Panc1 (cell line): ENCODE measurements around the gene TTYH2.

Source experiments
- CTCF ChIP-seq: fragments of 450-650 bp; IDR thresholded peaks from 2 replicates; pipeline ENCODE4 v1.5.1; 2017; ENCODE audit warnings: mild to moderate bottlenecking
- POLR2AphosphoS5 ChIP-seq: IDR thresholded peaks from 2 replicates; pipeline ENCODE4 v1.6.1; 2012; ENCODE audit warnings: mild to moderate bottlenecking, low read depth, low read length, moderate library complexity
- REST ChIP-seq, 2 experiments: IDR thresholded peaks; 2 replicates each; pipeline ENCODE4 v1.6.1; 2011 to 2012; ENCODE audit warnings: low read depth in 2 of 2, control low read depth in 1 of 2, low read length in 1 of 2, mild to moderate bottlenecking in 1 of 2, moderate library complexity in 1 of 2; ENCODE audit not compliant: insufficient read depth in 1 of 2
- SIN3A ChIP-seq: IDR thresholded peaks from 2 replicates; pipeline ENCODE4 v1.6.1; 2012; ENCODE audit warnings: low read depth, mild to moderate bottlenecking, low read length, moderate library complexity, borderline replicate concordance; ENCODE audit not compliant: insufficient read depth

GRCh38 chr17:74198694-74199093 is 14.7 kb upstream of the TTYH2 start:
- TF ChIP-seq CTCF (no peak), POLR2AphosphoS5 (no peak), REST (IDR thresholded peaks at IDR 0.05; ENCODE audit: insufficient read depth in 1 of 2, low read depth in 2 of 2, low read length in 1 of 2) (no peak), SIN3A (no peak)
